ENCODE measurements around the gene SMIM27. TPM values are rescaled to one million over a fixed set of nuclear protein-coding genes. Genes with fewer than 3 reads are reported as not detected.

SMIM27 gene
- total RNA-seq, 2 donors from 2014 or later, result 14.0 to 18.4 TPM

- Mint-ChIP-seq H3K4me1 (peaks cover 2% of the 10 kb centered on the region), H3K27me3 (ENCODE audit: insufficient read depth) (peaks cover 11% of the 10 kb centered on the region), H3K9me3 (peaks cover 5% of the 10 kb centered on the region), H3K27ac (no peak overlapping the region), H3K36me3 (ENCODE audit: low read depth) (no peaks in the 10 kb centered on the region), H3K4me3 (no peak overlapping the region)
- H3K9me3 ChIP-seq (ENCODE audit: control insufficient read depth, low read length), result peaks cover 5% of the 10 kb centered on the region
- DNase-seq, result no peak
- no peak overlapping the region for H3K4me3 ChIP-seq (ENCODE audit: low read length)
- H3K4me1 ChIP-seq (ENCODE audit: control insufficient read depth, insufficient read depth, low read length), result no peaks in the 10 kb centered on the region
- H3K36me3 ChIP-seq (ENCODE audit: control insufficient read depth, insufficient read depth, low read length), result no peaks in the 10 kb centered on the region
- no peak overlapping the region for H3K27ac ChIP-seq (ENCODE audit: low read depth, low read length)
- TF ChIP-seq CTCF (conservative IDR thresholded peaks at IDR 0.05), result peak; percentile 49
- H3K27me3 ChIP-seq (ENCODE audit: control insufficient read depth, insufficient read depth, low read length, poor library complexity, severe bottlenecking), result no peaks in the 10 kb centered on the region
- H3K9ac ChIP-seq (ENCODE audit: extremely low read depth, low read length, poor library complexity, severe bottlenecking), result no peak overlapping the region
Measured at GRCh38 chr9:32587901-32588300, 35.8 kb downstream of the SMIM27 start.

GRCh38 chr9:32589083-32589723 lies 37.1 kb downstream of the SMIM27 start:
- Mint-ChIP-seq H3K9me3 (peaks cover 5% of the 10 kb centered on the region), H3K4me1 (peaks cover 3% of the 10 kb centered on the region), H3K36me3 (ENCODE audit: low read depth) (no peaks in the 10 kb centered on the region), H3K4me3 (no peak overlapping the region), H3K27ac (no peak overlapping the region), H3K27me3 (ENCODE audit: insufficient read depth) (peaks cover 11% of the 10 kb centered on the region)
- Histone ChIP-seq H3K4me3 (ENCODE audit: low read length) (no peak overlapping the region), H3K4me1 (ENCODE audit: control insufficient read depth, insufficient read depth, low read length) (no peaks in the 10 kb centered on the region), H3K27me3 (ENCODE audit: control insufficient read depth, insufficient read depth, low read length, poor library complexity, severe bottlenecking) (no peaks in the 10 kb centered on the region), H3K36me3 (ENCODE audit: control insufficient read depth, insufficient read depth, low read length) (no peaks in the 10 kb centered on the region), H3K9me3 (ENCODE audit: control insufficient read depth, low read length) (peaks cover 5% of the 10 kb centered on the region), H3K9ac (ENCODE audit: extremely low read depth, low read length, poor library complexity, severe bottlenecking) (no peak overlapping the region), H3K27ac (ENCODE audit: low read depth, low read length) (no peak overlapping the region)
- 67% methylated on average over 5 to 6 of the region's 6 CpGs for WGBS, 2 experiments (ENCODE audit: insufficient coverage in 1 of 2, insufficient read length in 1 of 2)
- no peak for DNase-seq
- TF ChIP-seq CTCF (conservative IDR thresholded peaks at IDR 0.05), result peak; percentile 72

- Histone ChIP-seq H3K27ac (ENCODE audit: low read depth, low read length) (no peak overlapping the region), H3K36me3 (ENCODE audit: control insufficient read depth, insufficient read depth, low read length) (no peaks in the 10 kb centered on the region), H3K4me3 (ENCODE audit: low read length) (no peak overlapping the region), H3K27me3 (ENCODE audit: control insufficient read depth, insufficient read depth, low read length, poor library complexity, severe bottlenecking) (no peaks in the 10 kb centered on the region), H3K9ac (ENCODE audit: extremely low read depth, low read length, poor library complexity, severe bottlenecking) (no peak overlapping the region), H3K9me3 (ENCODE audit: control insufficient read depth, low read length) (peaks cover 5% of the 10 kb centered on the region), H3K4me1 (ENCODE audit: control insufficient read depth, insufficient read depth, low read length) (no peaks in the 10 kb centered on the region)
- Mint-ChIP-seq H3K27me3 (ENCODE audit: insufficient read depth) (peaks cover 5% of the 10 kb centered on the region), H3K36me3 (ENCODE audit: low read depth) (no peaks in the 10 kb centered on the region), H3K9me3 (peaks cover 5% of the 10 kb centered on the region), H3K4me1 (peaks cover 3% of the 10 kb centered on the region), H3K27ac (no peak overlapping the region), H3K4me3 (no peak overlapping the region)
- DNase-seq, result no peak
- no peak for TF ChIP-seq CTCF (conservative IDR thresholded peaks at IDR 0.05)
- WGBS, 2 experiments (ENCODE audit: insufficient coverage in 1 of 2, insufficient read length in 1 of 2), result 82% methylated on average over 2 of the region's 2 CpGs; no CpG with 5 or more reads in 1 of the 2 experiments
Measured at GRCh38 chr9:32590476-32590875, 38.3 kb downstream of the SMIM27 start.
